H9 (cell line): ENCODE results near the gene EVI2A. TPM values are rescaled to one million over a fixed set of nuclear protein-coding genes. Genes with fewer than 3 reads are reported as not detected.

Source experiments
- DNase-seq: peaks from one replicate; pipeline ENCODE4 v3.0.0-alpha.2; 2017
- H2AFZ ChIP-seq: one replicate; pipeline ENCODE4 v1.6.1; 2013; ENCODE audit warnings: mild to moderate bottlenecking, low read length, control low read depth, moderate library complexity
- H2AK5ac ChIP-seq: 2 replicates; pipeline ENCODE4 v1.6.1; 2013; ENCODE audit warnings: low read length, control low read depth, mixed read lengths; ENCODE audit not compliant: insufficient read length
- H2BK120ac ChIP-seq: one replicate; pipeline ENCODE4 v1.6.1; 2013; ENCODE audit warnings: low read depth, mild to moderate bottlenecking, low read length, control low read depth, inconsistent platforms; ENCODE audit not compliant: poor library complexity, severe bottlenecking
- H2BK12ac ChIP-seq: 2 replicates; pipeline ENCODE4 v1.6.1; 2013; ENCODE audit warnings: low read length, control low read depth, mixed read lengths, low read depth; ENCODE audit not compliant: insufficient read length
- H2BK15ac ChIP-seq: 2 replicates; pipeline ENCODE4 v1.6.1; 2013; ENCODE audit warnings: low read depth, low read length, control low read depth
- H2BK20ac ChIP-seq: one replicate; pipeline ENCODE4 v1.6.1; 2013; ENCODE audit warnings: low read depth, mild to moderate bottlenecking, low read length, control low read depth, inconsistent platforms; ENCODE audit not compliant: poor library complexity, severe bottlenecking
- H2BK5ac ChIP-seq: 2 replicates; pipeline ENCODE4 v1.6.1; 2013; ENCODE audit warnings: low read length, control low read depth, mixed read lengths; ENCODE audit not compliant: insufficient read length
- H3K14ac ChIP-seq: 2 replicates; pipeline ENCODE4 v1.6.1; 2013; ENCODE audit warnings: low read length, control low read depth; ENCODE audit not compliant: insufficient read depth
- H3K18ac ChIP-seq: 2 replicates; pipeline ENCODE4 v1.6.1; 2013; ENCODE audit warnings: low read depth, mild to moderate bottlenecking, mixed read lengths, low read length, control low read depth; ENCODE audit not compliant: insufficient read length
- H3K23ac ChIP-seq: 2 replicates; pipeline ENCODE4 v1.6.1; 2013; ENCODE audit warnings: low read length, control low read depth, mixed read lengths, low read depth; ENCODE audit not compliant: insufficient read length
- H3K23me2 ChIP-seq: 2 replicates; pipeline ENCODE4 v1.6.1; 2013; ENCODE audit warnings: low read depth, mild to moderate bottlenecking, mixed read lengths, low read length, control low read depth; ENCODE audit not compliant: insufficient read length, poor library complexity, severe bottlenecking
- H3K27ac ChIP-seq: 2 replicates; pipeline ENCODE4 v1.5.1; 2013; ENCODE audit warnings: low read length, control low read depth, mixed read lengths, low read depth; ENCODE audit not compliant: insufficient read length
- H3K27me3 ChIP-seq: 2 replicates; pipeline ENCODE4 v1.6.1; 2013; ENCODE audit warnings: low read length, control low read depth, inconsistent platforms; ENCODE audit not compliant: insufficient read depth
- H3K4ac ChIP-seq: 2 replicates; pipeline ENCODE4 v1.6.1; 2013; ENCODE audit warnings: low read depth, mild to moderate bottlenecking, control low read depth, inconsistent platforms, low read length, moderate library complexity
- H3K4me1 ChIP-seq: 2 replicates; pipeline ENCODE4 v1.6.1; 2013; ENCODE audit warnings: low read length, control low read depth, inconsistent platforms; ENCODE audit not compliant: insufficient read depth
- H3K4me2 ChIP-seq: 2 replicates; pipeline ENCODE4 v1.6.1; 2013; ENCODE audit warnings: low read length, control low read depth, mixed read lengths; ENCODE audit not compliant: insufficient read length, insufficient read depth
- H3K56ac ChIP-seq: 2 replicates; pipeline ENCODE4 v1.6.1; 2013; ENCODE audit warnings: low read depth, mild to moderate bottlenecking, mixed read lengths, low read length, control low read depth; ENCODE audit not compliant: insufficient read length
- H3K79me1 ChIP-seq: 2 replicates; pipeline ENCODE4 v1.6.1; 2013; ENCODE audit warnings: low read depth, mild to moderate bottlenecking, moderate library complexity, low read length, control low read depth, inconsistent platforms; ENCODE audit not compliant: insufficient read depth, poor library complexity, severe bottlenecking
- H3K79me2 ChIP-seq: 2 replicates; pipeline ENCODE4 v1.6.1; 2013; ENCODE audit warnings: low read length, control low read depth, inconsistent platforms; ENCODE audit not compliant: insufficient read depth
- H3K9ac ChIP-seq: 2 replicates; pipeline ENCODE4 v1.6.1; 2013; ENCODE audit warnings: low read length, control low read depth, mixed read lengths; ENCODE audit not compliant: insufficient read length; ENCODE audit errors: extremely low read depth
- H3K9me3 ChIP-seq: one replicate; pipeline ENCODE4 v1.6.1; 2013; ENCODE audit warnings: low read depth, low read length, inconsistent platforms; ENCODE audit not compliant: control insufficient read depth
- H3T11ph ChIP-seq: one replicate; pipeline ENCODE4 v1.6.1; 2013; ENCODE audit warnings: mild to moderate bottlenecking, low read length, control low read depth, inconsistent platforms
- H4K20me1 ChIP-seq: one replicate; pipeline ENCODE4 v1.6.1; 2013; ENCODE audit not compliant: control insufficient read depth, insufficient read length, insufficient read depth
- H4K5ac ChIP-seq: 2 replicates; pipeline ENCODE4 v1.6.1; 2013; ENCODE audit warnings: low read depth, mild to moderate bottlenecking, mixed read lengths, low read length, control low read depth; ENCODE audit not compliant: insufficient read length
- H4K8ac ChIP-seq: replicated peaks from 2 replicates; pipeline ENCODE4 v1.6.1; 2013; ENCODE audit warnings: low read length, control low read depth, mixed read lengths, low read depth; ENCODE audit not compliant: insufficient read length
- H4K91ac ChIP-seq: 2 replicates; pipeline ENCODE4 v1.6.1; 2013; ENCODE audit warnings: low read depth, mild to moderate bottlenecking, moderate library complexity, mixed read lengths, low read length, control low read depth; ENCODE audit not compliant: insufficient read length
- H3K27ac Mint-ChIP-seq, 3 experiments: 2 replicates in 2 of 3; 3 replicates in 1 of 3; pipeline ENCODE4 v1.8.0; 2020 to 2021; ENCODE audit warnings: mixed read lengths in 3 of 3, mild to moderate bottlenecking in 1 of 3, moderate library complexity in 1 of 3
- H3K27me3 Mint-ChIP-seq: 2 replicates; pipeline ENCODE4 v1.8.0; 2021; ENCODE audit warnings: low read depth, mild to moderate bottlenecking, moderate library complexity, mixed read lengths
- H3K36me3 Mint-ChIP-seq, 3 experiments: 2 replicates in 2 of 3; 3 replicates in 1 of 3; pipeline ENCODE4 v1.8.0; 2020 to 2021; ENCODE audit warnings: low read depth in 3 of 3, mixed read lengths in 3 of 3; ENCODE audit not compliant: insufficient read depth in 1 of 3
- H3K4me1 Mint-ChIP-seq, 2 experiments: 2 replicates each; pipeline ENCODE4 v1.8.0; 2020; ENCODE audit warnings: mixed read lengths in 2 of 2
- H3K4me3 Mint-ChIP-seq, 2 experiments: 2 replicates in 1 of 2; 3 replicates in 1 of 2; pipeline ENCODE4 v1.8.0; 2020 to 2021; ENCODE audit warnings: mild to moderate bottlenecking in 2 of 2, mixed read lengths in 2 of 2, moderate library complexity in 1 of 2
- H3K9me3 Mint-ChIP-seq, 2 experiments: 2 replicates in 1 of 2; 3 replicates in 1 of 2; pipeline ENCODE4 v1.8.0; 2020; ENCODE audit warnings: mild to moderate bottlenecking in 2 of 2, mixed read lengths in 2 of 2, moderate library complexity in 1 of 2
- CTCF ChIP-seq: fragments of 200-600 bp; sonication (generic); conservative IDR thresholded peaks from 3 replicates; pipeline ENCODE4 v1.8.0; 2021; ENCODE audit warnings: antibody characterized with exemption, mild to moderate bottlenecking
- WGBS: extraction: QIAGEN DNeasy Blood & Tissue Kit; methylation state at CpG from one replicate; pipeline ENCODE4 v1.1.7; 2013; ENCODE audit warnings: missing lambda C conversion rate, low lambda C conversion rate, mixed read lengths; ENCODE audit not compliant: insufficient read length; ENCODE audit errors: extremely low coverage; 5-methylcytosine and 5-hydroxymethylcytosine counted together
- total RNA-seq: library from RNA; stranded (reverse); gene quantifications from 2 replicates; pipeline ENCODE4 v1.2.1, GENCODE V29; 2021

Gene EVI2A
- total RNA-seq, 1 experiment from 2014 or later = not detected

DNA sequence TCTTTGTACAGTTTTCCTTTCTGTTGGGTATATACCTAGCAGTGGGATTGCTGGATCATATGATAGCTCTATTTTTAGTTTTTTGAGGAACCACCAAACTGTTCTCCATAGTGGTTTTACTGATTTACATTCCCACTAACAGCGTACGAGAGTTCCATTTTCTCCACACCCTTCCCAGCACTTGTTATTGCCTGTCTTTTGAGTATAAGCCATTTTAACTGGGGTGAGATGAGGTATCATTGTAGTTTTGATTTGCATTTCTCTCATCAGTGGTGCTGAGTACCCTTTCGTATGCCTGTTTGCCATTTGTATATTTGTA is 6.7 kb downstream of the EVI2A start:
- Histone ChIP-seq H4K91ac (no peak overlapping the region), H3K27me3 (no peaks in the 10 kb centered on the region), H3K4ac (no peak overlapping the region), H3K79me1 (no peaks in the 10 kb centered on the region), H3K4me2 (no peak overlapping the region), H4K5ac (no peak overlapping the region), H2AK5ac (no peak overlapping the region), H3K9me3 (no peaks in the 10 kb centered on the region), H3K23me2 (no peaks in the 10 kb centered on the region), H3T11ph (no peak overlapping the region), H3K4me1 (no peaks in the 10 kb centered on the region), H4K20me1 (no peaks in the 10 kb centered on the region), H4K8ac (no peak overlapping the region), H3K23ac (no peak overlapping the region), H3K27ac (no peak overlapping the region), H3K18ac (no peak overlapping the region), H2BK12ac (no peak overlapping the region), H3K14ac (no peak overlapping the region), H2BK5ac (no peak overlapping the region), H2AFZ (no peak overlapping the region), H3K56ac (no peak overlapping the region), H3K79me2 (no peaks in the 10 kb centered on the region), H2BK120ac (no peak overlapping the region), H2BK15ac (no peak overlapping the region), H3K9ac (no peak overlapping the region), H2BK20ac (no peak overlapping the region)
- Mint-ChIP-seq H3K27ac (no peak overlapping the region), H3K9me3 (no peaks in the 10 kb centered on the region), H3K4me3 (no peak overlapping the region), H3K4me1 (peaks cover 11 to 13% of the 10 kb centered on the region in 2 experiments), H3K36me3 (no peaks in the 10 kb centered on the region), H3K27me3 (no peaks in the 10 kb centered on the region)
- no peak for TF ChIP-seq CTCF
- WGBS = no CpG with 5 or more reads among the region's 3 CpGs
- DNase-seq = no peak
